ENCODE results near the gene CD74.

- TF ChIP-seq CTCF (IDR thresholded peaks at IDR 0.05) (no peak), POLR2AphosphoS5 (IDR thresholded peaks at IDR 0.05) (no peak)
Measured at GRCh38 chr5:150356575-150357294, 56.0 kb downstream of the CD74 start.

All from prostate gland (tissue), 2 donors.